Ishikawa (cell line): ENCODE data around the gene TMUB1.

Experiments used
- CEBPB ChIP-seq: IDR thresholded peaks from 2 replicates; pipeline ENCODE4 v1.6.1; 2012
- CREB1 ChIP-seq: IDR thresholded peaks from 2 replicates; pipeline ENCODE4 v1.6.1; 2012; ENCODE audit warnings: low read depth
- EGR1 ChIP-seq: IDR thresholded peaks from 2 replicates; pipeline ENCODE4 v1.6.1; 2012
- EP300 ChIP-seq: IDR thresholded peaks from 2 replicates; pipeline ENCODE4 v1.6.1; 2012; ENCODE audit warnings: borderline replicate concordance
- FOXM1 ChIP-seq: IDR thresholded peaks from 2 replicates; pipeline ENCODE4 v1.6.1; 2012; ENCODE audit warnings: low read depth, borderline replicate concordance
- MAX ChIP-seq: IDR thresholded peaks from 2 replicates; pipeline ENCODE4 v1.6.1; 2012
- NFIC ChIP-seq: IDR thresholded peaks from 2 replicates; pipeline ENCODE4 v1.6.1; 2012
- RAD21 ChIP-seq: IDR thresholded peaks from 2 replicates; pipeline ENCODE4 v1.6.1; 2012; ENCODE audit warnings: low read depth
- TAF1 ChIP-seq: IDR thresholded peaks from 2 replicates; pipeline ENCODE4 v1.6.1; 2012; ENCODE audit warnings: low read depth, mild to moderate bottlenecking
- TCF12 ChIP-seq: IDR thresholded peaks from 2 replicates; pipeline ENCODE4 v1.6.1; 2012; ENCODE audit warnings: low read depth
- TEAD4 ChIP-seq: IDR thresholded peaks from 2 replicates; pipeline ENCODE4 v1.6.1; 2012
- YY1 ChIP-seq: IDR thresholded peaks from 2 replicates; pipeline ENCODE4 v1.6.1; 2012; ENCODE audit warnings: low read depth
- ZBTB7A ChIP-seq: IDR thresholded peaks from 2 replicates; pipeline ENCODE4 v1.6.1; 2012; ENCODE audit warnings: low read depth
- TF ChIP-seq, protein P1 (sequence below): IDR thresholded peaks from 2 replicates; pipeline ENCODE4 v1.6.1; 2012
- TF ChIP-seq, protein P2 (sequence below): IDR thresholded peaks from 2 replicates; pipeline ENCODE4 v1.6.1; 2012; ENCODE audit warnings: low read depth, mild to moderate bottlenecking

TMUB1 gene

GRCh38 chr7:151071032-151071866, 12.0 kb downstream of the TMUB1 start:
- TF ChIP-seq, protein P1, sequence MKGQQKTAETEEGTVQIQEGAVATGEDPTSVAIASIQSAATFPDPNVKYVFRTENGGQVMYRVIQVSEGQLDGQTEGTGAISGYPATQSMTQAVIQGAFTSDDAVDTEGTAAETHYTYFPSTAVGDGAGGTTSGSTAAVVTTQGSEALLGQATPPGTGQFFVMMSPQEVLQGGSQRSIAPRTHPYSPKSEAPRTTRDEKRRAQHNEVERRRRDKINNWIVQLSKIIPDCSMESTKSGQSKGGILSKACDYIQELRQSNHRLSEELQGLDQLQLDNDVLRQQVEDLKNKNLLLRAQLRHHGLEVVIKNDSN: no peak

DNA sequence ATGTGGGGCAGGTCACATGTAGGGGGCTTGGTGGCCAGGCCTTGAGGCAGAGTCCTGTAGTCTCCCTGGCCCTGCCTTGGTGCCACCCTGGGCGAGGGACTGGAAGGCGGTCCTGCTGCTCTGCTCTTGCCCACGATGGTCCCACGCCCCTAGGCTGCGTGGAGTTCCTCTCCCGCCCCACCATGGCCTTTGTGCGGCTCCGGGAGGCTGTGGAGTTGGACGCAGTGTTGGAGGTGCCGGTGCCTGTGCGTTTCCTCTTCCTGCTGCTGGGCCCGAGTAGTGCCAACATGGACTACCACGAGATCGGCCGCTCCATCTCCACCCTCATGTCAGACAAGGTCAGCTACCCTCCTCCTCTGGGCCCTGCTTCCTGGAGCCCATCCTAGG, 12.7 kb downstream of the TMUB1 start:
- TF ChIP-seq TCF12 (no peak), EGR1 (no peak), CEBPB (no peak), NFIC (no peak), MAX (no peak), ZBTB7A (no peak), YY1 (no peak), TEAD4 (no peak), FOXM1 (no peak), RAD21 (no peak), CREB1 (no peak)
- TF ChIP-seq, protein P2, sequence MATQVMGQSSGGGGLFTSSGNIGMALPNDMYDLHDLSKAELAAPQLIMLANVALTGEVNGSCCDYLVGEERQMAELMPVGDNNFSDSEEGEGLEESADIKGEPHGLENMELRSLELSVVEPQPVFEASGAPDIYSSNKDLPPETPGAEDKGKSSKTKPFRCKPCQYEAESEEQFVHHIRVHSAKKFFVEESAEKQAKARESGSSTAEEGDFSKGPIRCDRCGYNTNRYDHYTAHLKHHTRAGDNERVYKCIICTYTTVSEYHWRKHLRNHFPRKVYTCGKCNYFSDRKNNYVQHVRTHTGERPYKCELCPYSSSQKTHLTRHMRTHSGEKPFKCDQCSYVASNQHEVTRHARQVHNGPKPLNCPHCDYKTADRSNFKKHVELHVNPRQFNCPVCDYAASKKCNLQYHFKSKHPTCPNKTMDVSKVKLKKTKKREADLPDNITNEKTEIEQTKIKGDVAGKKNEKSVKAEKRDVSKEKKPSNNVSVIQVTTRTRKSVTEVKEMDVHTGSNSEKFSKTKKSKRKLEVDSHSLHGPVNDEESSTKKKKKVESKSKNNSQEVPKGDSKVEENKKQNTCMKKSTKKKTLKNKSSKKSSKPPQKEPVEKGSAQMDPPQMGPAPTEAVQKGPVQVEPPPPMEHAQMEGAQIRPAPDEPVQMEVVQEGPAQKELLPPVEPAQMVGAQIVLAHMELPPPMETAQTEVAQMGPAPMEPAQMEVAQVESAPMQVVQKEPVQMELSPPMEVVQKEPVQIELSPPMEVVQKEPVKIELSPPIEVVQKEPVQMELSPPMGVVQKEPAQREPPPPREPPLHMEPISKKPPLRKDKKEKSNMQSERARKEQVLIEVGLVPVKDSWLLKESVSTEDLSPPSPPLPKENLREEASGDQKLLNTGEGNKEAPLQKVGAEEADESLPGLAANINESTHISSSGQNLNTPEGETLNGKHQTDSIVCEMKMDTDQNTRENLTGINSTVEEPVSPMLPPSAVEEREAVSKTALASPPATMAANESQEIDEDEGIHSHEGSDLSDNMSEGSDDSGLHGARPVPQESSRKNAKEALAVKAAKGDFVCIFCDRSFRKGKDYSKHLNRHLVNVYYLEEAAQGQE: no peak
- TF ChIP-seq, protein P1: no peak

- TF ChIP-seq YY1: no peak
- TF ChIP-seq, protein P2: no peak
- TF ChIP-seq NFIC: no peak
- no peak for TF ChIP-seq TAF1
- TF ChIP-seq CEBPB: no peak
- TF ChIP-seq, protein P1: no peak
- TF ChIP-seq TCF12: no peak
- no peak for TF ChIP-seq MAX
- no peak for TF ChIP-seq ZBTB7A
- no peak for TF ChIP-seq CREB1
- no peak for TF ChIP-seq TEAD4
- no peak for TF ChIP-seq EP300
These were observed 13.3 kb downstream of the TMUB1 start for GRCh38 chr7:151069841-151070573.

- TF ChIP-seq, protein P1: no peak
- TF ChIP-seq MAX (no peak), CREB1 (no peak), EP300 (no peak), YY1 (no peak), ZBTB7A (no peak), EGR1 (no peak), TCF12 (no peak), RAD21 (no peak), FOXM1 (no peak), TAF1 (no peak), CEBPB (no peak), NFIC (no peak), TEAD4 (no peak)
- TF ChIP-seq, protein P2: no peak
These were observed 15.1 kb downstream of the TMUB1 start for GRCh38 chr7:151068069-151068773.
